A549 (cell line): ENCODE data around the gene NXNL1. TPM values are rescaled to one million over a fixed set of nuclear protein-coding genes. Genes with fewer than 3 reads are reported as not detected.

Experiments used
- ATAC-seq, 2 experiments: fragments of 200-7000 bp in 1 of 2; fragments of >200 bp in 1 of 2; cut with Nextera tagmentation in 1 of 2; cut with Tn5 transposase in 1 of 2; 3 replicates each; pipeline versions ENCODE4 v1.8.0 to v1.9.1; 2018 to 2020; ENCODE audit warnings: mild to moderate bottlenecking in 1 of 2, moderate library complexity in 1 of 2
- CTCF ChIA-PET: fragments of 300-600 bp; sonication (Branson Sonifier 250); formaldehyde crosslinking; extraction: SDS; loops from one replicate; lab custom pipeline; 2021; ENCODE audit warnings: antibody characterized with exemption, inconsistent platforms; lab: Yijun Ruan, JAX
- POLR2A ChIA-PET: fragments of 350-600 bp; formaldehyde crosslinking; extraction: SDS; loops from one replicate; lab custom pipeline; 2021; ENCODE audit warnings: antibody characterized with exemption, inconsistent platforms; lab: Yijun Ruan, JAX
- DNase-seq, 2 experiments: peaks; one replicate each; pipeline versions ENCODE4 v3.0.0 to v3.0.0-alpha.2; 2011 to 2016; ENCODE audit warnings: low read depth in 1 of 2, low spot score in 1 of 2
- FAIRE-seq: peaks from 2 replicates; lab custom pipeline; 2011; peaks lifted over from hg19 to GRCh38; lab: Jason Lieb, UNC
- H3K27ac ChIP-seq, 2 experiments: fragments of >200 bp; sonication (Bioruptor Twin); formaldehyde crosslinking; 3 replicates each; pipeline ENCODE4 v1.5.1; 2016 to 2017
- H3K4me1 ChIP-seq: fragments of >200 bp; sonication (Bioruptor Twin); formaldehyde crosslinking; 3 replicates; pipeline ENCODE4 v1.6.1; 2016
- H3K4me2 ChIP-seq: fragments of >200 bp; sonication (Bioruptor Twin); formaldehyde crosslinking; 3 replicates; pipeline ENCODE4 v1.6.1; 2016
- H3K4me3 ChIP-seq: fragments of >200 bp; sonication (Bioruptor Twin); formaldehyde crosslinking; 3 replicates; pipeline ENCODE4 v1.5.1; 2016
- H3K9me3 ChIP-seq: fragments of >200 bp; sonication (Bioruptor Twin); formaldehyde crosslinking; 3 replicates; pipeline ENCODE4 v1.6.1; 2016
- CBX2 ChIP-seq: fragments of 200-600 bp; sonication (generic); IDR thresholded peaks from 2 replicates; pipeline ENCODE4 v1.6.1; 2016; ENCODE audit warnings: low read depth, mild to moderate bottlenecking, borderline replicate concordance
- FOSB ChIP-seq: fragments of 250-450 bp; sonication (Bioruptor Pico); IDR thresholded peaks from 2 replicates; pipeline ENCODE4 v1.5.0; 2020; ENCODE audit warnings: mild to moderate bottlenecking, moderate library complexity
- FOSL2 ChIP-seq, 2 experiments: fragments of 450-650 bp in 1 of 2; fragments of >200 bp in 1 of 2; sonication (Bioruptor Twin) in 1 of 2; formaldehyde crosslinking; IDR thresholded peaks; 2 replicates each; pipeline versions ENCODE4 v1.5.0 to v1.6.1; 2016 to 2020; ENCODE audit warnings: mild to moderate bottlenecking in 1 of 2, moderate library complexity in 1 of 2
- HEYL ChIP-seq: fragments of 250-450 bp; sonication (Bioruptor Pico); IDR thresholded peaks from 2 replicates; pipeline ENCODE4 v1.8.0; 2021; ENCODE audit warnings: mild to moderate bottlenecking, moderate library complexity
- HOXA7 ChIP-seq: fragments of 250-450 bp; sonication (Bioruptor Pico); IDR thresholded peaks from 2 replicates; pipeline ENCODE4 v1.5.0; 2020; ENCODE audit warnings: mild to moderate bottlenecking, moderate library complexity
- NFE2L2 ChIP-seq: fragments of 150-350 bp; conservative IDR thresholded peaks from 2 replicates; pipeline ENCODE4 v1.6.1; 2014; ENCODE audit warnings: low read length
- POLR2AphosphoS2 ChIP-seq: conservative IDR thresholded peaks from 2 replicates; pipeline ENCODE4 v1.6.1; 2012; ENCODE audit warnings: low read length, improper control_type of control experiment, inconsistent platforms
- RCOR1 ChIP-seq: fragments of 150-350 bp; IDR thresholded peaks from 2 replicates; pipeline ENCODE4 v1.6.1; 2014; ENCODE audit warnings: antibody characterized with exemption, low read length, low read depth
- ZFP36 ChIP-seq: fragments of 450-650 bp; IDR thresholded peaks from 2 replicates; pipeline ENCODE4 v1.6.1; 2014; ENCODE audit warnings: borderline replicate concordance; ENCODE audit not compliant: partially characterized antibody
- WGBS: methylation state at CpG from one replicate; pipeline ENCODE4 v1.1.6; 2017; ENCODE audit errors: missing lambda C conversion rate; 5-methylcytosine and 5-hydroxymethylcytosine counted together
- polyA plus RNA-seq, 4 experiments: library from polyadenylated mRNA; depleted of rRNA in 3 of 4; stranded (reverse); fragments of >200 nt; fragmentation: RNase III in 1 of 4; extraction: RNeasy Plus Mini Kit Qiagen cat#74134 plus additional on column Dnase treatment in 1 of 4; gene quantifications; 2 replicates in 3 of 4; 3 replicates in 1 of 4; pipeline ENCODE4 v1.2.3, GENCODE V29; 2011 to 2017
- TF ChIP-seq, protein P1 (sequence below): fragments of 250-450 bp; sonication (Bioruptor Pico); IDR thresholded peaks from 2 replicates; pipeline ENCODE4 v1.5.0; 2020; ENCODE audit warnings: low read depth, mild to moderate bottlenecking, moderate library complexity
- TF ChIP-seq, protein P2 (sequence below): IDR thresholded peaks from 2 replicates; pipeline ENCODE4 v1.6.1; 2012
- TF ChIP-seq, protein P3 (sequence below): fragments of >200 bp; sonication (Bioruptor Twin); formaldehyde crosslinking; IDR thresholded peaks from 3 replicates; pipeline ENCODE4 v1.5.1; 2016

NXNL1 gene
- polyA plus RNA-seq, 2 of the 4 experiments (the other 2 are of a cell fraction) = not detected

DNA sequence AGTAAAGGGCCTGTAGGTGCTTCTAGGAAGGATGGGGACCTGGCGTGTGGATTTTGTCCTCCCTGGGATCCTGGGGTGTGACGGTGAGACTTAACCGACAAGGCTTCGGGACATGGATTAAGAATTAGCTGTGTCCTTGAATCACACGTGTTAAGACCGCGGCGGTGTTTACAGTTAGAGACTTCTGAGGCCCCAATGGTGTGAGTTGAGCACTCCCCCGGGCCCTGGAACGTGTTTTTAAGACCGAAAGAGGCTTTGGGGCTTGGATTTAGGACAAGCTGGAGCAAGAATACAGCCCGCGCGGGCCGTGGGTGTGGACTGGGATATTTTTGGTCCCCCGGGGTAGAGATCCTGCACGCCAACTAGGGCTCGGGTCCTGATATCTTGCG lies 8.4 kb upstream of the NXNL1 start (continued):
- no peak for TF ChIP-seq FOSB (CRISPR knock-in tag)
- TF ChIP-seq, protein P1, sequence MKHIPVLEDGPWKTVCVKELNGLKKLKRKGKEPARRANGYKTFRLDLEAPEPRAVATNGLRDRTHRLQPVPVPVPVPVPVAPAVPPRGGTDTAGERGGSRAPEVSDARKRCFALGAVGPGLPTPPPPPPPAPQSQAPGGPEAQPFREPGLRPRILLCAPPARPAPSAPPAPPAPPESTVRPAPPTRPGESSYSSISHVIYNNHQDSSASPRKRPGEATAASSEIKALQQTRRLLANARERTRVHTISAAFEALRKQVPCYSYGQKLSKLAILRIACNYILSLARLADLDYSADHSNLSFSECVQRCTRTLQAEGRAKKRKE (CRISPR knock-in tag) = no peak

DNA sequence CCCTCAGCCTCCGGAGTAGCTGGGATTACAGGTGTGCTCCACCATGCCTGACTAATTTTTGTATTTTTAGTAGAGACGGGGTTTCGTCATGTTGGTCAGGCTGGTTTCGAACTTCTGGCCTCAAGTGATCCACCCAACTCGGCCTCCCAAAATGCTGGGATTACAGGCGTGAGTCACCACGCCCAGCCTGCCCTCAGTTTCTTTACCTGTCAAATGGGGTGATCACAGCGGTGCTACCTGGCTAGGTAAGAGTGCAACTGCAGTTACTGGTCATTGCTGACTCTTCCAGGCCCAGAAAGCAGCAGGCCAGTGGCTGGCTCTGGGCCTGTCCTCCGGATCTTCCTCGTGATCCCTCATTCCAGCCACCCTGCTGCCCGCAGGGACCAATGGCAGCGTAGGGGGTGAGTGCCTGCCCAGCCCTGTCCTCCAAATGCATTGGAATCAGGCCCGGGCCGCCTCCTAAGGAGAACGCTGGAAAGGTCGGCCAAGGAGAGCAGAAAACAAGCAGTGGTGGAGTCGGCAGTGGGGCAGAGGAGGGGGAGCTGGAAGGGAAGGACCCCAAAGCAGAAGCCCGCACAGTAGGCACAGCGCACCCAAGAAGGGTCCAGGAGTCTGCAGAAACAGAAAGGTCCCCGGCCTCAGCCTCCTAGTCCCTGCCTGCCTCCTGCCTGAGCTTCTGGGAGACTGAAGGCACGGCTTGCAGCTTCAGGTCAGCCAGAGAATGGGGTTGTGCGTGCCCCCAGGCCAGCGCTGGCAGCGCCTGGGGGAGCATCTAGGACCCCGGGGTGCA lies 7.8 kb upstream of the NXNL1 start:
- ChIA-PET POLR2A (interaction anchor here (0.5 kb wide), 1 partner anchor 125 kb away, joined by 3 read pairs; no protein-coding TSS in a partner anchor), CTCF (interaction anchor here (0.6 to 0.8 kb wide), 2 partner anchors 15 to 1408 kb away, joined by 3 read pairs; no protein-coding TSS in a partner anchor)
- no peak for ATAC-seq
- Histone ChIP-seq H3K27ac (peak overlapping the region; percentile 84 to 93), H3K9me3 (no peaks in the 10 kb centered on the region), H3K4me2 (peak overlapping the region; percentile 83), H3K4me3 (peak overlapping the region; percentile 74; the same call in 2 of the 3 replicates), H3K4me1 (peaks cover 28% of the 10 kb centered on the region; the same call in 2 of the 3 replicates)
- FAIRE-seq = no peak
- whole genome bisulfite sequencing = 84% methylated on average over 20 of the region's 25 CpGs
- no peak for DNase-seq
- TF ChIP-seq, protein P2, sequence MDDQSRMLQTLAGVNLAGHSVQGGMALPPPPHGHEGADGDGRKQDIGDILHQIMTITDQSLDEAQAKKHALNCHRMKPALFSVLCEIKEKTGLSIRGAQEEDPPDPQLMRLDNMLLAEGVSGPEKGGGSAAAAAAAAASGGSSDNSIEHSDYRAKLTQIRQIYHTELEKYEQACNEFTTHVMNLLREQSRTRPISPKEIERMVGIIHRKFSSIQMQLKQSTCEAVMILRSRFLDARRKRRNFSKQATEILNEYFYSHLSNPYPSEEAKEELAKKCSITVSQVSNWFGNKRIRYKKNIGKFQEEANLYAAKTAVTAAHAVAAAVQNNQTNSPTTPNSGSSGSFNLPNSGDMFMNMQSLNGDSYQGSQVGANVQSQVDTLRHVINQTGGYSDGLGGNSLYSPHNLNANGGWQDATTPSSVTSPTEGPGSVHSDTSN = no peak
- TF ChIP-seq, protein P3, sequence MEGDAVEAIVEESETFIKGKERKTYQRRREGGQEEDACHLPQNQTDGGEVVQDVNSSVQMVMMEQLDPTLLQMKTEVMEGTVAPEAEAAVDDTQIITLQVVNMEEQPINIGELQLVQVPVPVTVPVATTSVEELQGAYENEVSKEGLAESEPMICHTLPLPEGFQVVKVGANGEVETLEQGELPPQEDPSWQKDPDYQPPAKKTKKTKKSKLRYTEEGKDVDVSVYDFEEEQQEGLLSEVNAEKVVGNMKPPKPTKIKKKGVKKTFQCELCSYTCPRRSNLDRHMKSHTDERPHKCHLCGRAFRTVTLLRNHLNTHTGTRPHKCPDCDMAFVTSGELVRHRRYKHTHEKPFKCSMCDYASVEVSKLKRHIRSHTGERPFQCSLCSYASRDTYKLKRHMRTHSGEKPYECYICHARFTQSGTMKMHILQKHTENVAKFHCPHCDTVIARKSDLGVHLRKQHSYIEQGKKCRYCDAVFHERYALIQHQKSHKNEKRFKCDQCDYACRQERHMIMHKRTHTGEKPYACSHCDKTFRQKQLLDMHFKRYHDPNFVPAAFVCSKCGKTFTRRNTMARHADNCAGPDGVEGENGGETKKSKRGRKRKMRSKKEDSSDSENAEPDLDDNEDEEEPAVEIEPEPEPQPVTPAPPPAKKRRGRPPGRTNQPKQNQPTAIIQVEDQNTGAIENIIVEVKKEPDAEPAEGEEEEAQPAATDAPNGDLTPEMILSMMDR = no peak

DNA sequence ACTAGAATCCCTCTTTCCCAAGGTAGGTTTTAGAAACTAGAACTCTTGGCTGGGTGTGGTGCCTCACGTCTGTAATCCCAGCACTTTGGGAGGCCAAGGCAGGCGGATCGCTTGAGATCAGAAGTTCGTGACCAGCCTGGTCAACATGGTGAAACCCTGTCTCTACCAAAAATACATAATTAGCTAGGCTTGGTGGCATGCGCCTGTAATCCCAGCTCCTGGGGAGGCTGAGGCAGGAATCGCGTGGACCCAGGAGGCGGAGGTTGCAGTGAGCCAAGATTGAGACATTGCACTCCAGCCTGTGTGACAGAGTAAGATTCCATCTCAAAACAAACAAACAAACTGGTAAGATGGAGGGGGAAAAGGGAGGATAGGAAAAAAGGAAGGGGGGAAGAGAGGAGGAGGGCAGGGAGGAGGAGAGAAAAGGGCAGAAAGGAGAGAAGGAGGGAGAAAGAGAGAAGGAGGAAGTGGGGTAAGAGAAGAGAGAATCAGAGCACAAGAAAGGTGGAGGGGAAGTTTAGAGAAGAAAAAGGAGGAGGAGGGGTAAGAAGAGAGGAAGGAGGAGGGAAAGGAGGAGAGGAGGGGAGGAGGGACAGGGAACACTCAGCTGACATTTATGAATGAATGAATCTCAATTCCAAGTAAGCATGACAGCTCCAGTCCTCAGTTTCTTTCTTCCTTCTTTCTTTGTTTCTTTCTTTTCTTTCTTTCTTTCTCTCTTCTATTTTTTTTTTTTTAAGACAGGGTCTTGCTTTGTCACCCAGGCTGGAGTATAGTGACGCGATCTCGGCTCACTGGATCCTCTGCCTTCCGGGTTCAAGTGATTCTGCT lies 7.0 kb upstream of the NXNL1 start:
- no peak for FAIRE-seq
- Histone ChIP-seq H3K4me3 (no peak overlapping the region), H3K27ac (peak overlapping the region; percentile 9 to 66; a peak in 4 of 6 replicates), H3K4me2 (peak overlapping the region; percentile 32; the same call in 2 of the 3 replicates), H3K9me3 (no peaks in the 10 kb centered on the region), H3K4me1 (peaks cover 28% of the 10 kb centered on the region; the same call in 2 of the 3 replicates)
- no peak for TF ChIP-seq FOSL2 (IDR thresholded peaks at IDR 0.05)
- no peak for TF ChIP-seq FOSL2 (CRISPR knock-in tag; IDR thresholded peaks at IDR 0.05)
- TF ChIP-seq POLR2AphosphoS2 = no peak
- TF ChIP-seq NFE2L2 = no peak
- TF ChIP-seq, protein P2 = no peak
- TF ChIP-seq FOSB (CRISPR knock-in tag) = no peak
- TF ChIP-seq RCOR1 = no peak
- TF ChIP-seq ZFP36 = no peak
- TF ChIP-seq CBX2 = no peak
- TF ChIP-seq HOXA7 (CRISPR knock-in tag) = no peak
- no peak for TF ChIP-seq HEYL
- ChIA-PET CTCF (interaction anchor here (0.8 to 2.6 kb wide), 8 partner anchors 13 to 307 kb away, joined by 3 to 13 read pairs (median 4); partner anchors contain the start of gene TMEM221), POLR2A (no interaction called here)
- 64% methylated on average over 12 of the region's 12 CpGs for WGBS
- no peak for DNase-seq
- ATAC-seq = no peak
